CD4-positive, alpha-beta T cell treated with Interleukin-6 for 4 hours (primary cell): ENCODE results near the gene RNF13.
"Not testable (repeated sequence)": the region's sequence is repeated elsewhere in the genome, so short reads cannot be mapped to it uniquely, and the experiment has no call there.

ENCODE experiments used
- DNase-seq: peaks from one replicate; pipeline ENCODE4 v3.0.0-alpha.2; 2020; ENCODE audit warnings: mixed read lengths

The RNF13 gene

DNA sequence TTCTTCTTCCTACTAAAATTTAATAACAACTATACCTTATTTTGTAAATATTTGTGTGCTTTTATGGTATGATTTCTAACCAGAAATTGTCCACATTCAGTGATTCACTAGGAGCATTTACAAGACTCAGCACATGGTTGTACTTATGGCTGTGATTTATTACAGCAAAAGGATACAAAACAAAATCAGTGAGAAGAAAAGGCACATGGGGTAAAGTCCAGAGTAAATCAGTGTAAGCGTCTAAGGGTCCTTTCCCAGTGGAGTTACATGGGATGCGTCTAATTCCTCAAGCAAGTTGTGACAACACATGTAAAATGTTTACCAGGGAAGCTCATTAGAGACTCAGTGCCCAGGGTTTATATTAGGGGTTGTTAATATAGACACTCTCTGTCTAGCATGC is 31.1 kb downstream of the RNF13 start:
- no peak for DNase-seq

DNA sequence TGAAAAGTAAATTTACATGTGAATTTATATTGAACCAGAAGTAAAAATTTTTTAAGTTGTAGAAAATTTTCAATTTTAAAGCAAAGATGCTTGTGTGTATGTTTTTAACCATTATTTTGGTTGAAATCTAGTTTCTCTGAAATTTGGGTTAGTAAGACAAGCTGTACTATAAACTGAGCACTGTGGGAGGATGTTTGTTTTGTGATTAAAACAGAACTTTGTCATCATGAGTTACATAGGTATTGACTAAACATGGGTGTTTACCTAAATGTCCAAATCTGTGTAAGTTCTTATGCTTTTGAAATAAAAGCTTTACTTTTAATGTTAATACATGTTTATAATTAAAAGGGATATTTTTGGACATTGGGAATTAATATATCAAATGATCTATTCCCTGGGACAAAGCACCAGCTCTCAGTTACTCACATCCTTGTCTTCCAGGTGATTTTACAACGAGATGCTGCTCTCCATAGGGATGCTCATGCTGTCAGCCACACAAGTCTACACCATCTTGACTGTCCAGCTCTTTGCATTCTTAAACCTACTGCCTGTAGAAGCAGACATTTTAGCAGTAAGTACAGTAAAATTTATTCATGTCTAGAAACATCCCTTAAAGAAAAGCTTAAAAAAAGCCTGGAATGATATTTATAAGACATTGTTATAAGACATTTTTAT is 32.7 kb downstream of the RNF13 start:
- DNase-seq: no peak

GRCh38 chr3:149848238-149848637 is 35.2 kb downstream of the RNF13 start:
- no peak for DNase-seq

DNA sequence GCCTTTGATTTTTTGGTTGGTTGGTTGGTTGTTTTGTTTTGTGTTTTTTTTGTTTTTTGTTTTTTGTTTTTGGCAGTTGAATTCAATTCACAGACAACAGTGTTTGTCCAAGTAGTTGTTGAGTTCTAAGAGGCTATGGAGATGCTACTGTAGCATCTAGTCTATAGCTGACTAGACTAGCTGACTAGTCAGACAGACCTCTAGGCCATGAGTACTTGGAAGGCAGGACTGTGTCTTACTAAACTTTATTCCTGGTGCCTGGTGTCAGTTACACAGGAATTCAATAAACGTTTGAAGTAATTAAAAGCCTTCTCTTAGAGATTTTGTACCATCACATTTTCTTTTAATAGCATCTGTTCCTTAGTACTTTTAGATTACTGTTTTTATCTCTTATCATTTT is 35.7 kb downstream of the RNF13 start:
- DNase-seq: no peak

DNA sequence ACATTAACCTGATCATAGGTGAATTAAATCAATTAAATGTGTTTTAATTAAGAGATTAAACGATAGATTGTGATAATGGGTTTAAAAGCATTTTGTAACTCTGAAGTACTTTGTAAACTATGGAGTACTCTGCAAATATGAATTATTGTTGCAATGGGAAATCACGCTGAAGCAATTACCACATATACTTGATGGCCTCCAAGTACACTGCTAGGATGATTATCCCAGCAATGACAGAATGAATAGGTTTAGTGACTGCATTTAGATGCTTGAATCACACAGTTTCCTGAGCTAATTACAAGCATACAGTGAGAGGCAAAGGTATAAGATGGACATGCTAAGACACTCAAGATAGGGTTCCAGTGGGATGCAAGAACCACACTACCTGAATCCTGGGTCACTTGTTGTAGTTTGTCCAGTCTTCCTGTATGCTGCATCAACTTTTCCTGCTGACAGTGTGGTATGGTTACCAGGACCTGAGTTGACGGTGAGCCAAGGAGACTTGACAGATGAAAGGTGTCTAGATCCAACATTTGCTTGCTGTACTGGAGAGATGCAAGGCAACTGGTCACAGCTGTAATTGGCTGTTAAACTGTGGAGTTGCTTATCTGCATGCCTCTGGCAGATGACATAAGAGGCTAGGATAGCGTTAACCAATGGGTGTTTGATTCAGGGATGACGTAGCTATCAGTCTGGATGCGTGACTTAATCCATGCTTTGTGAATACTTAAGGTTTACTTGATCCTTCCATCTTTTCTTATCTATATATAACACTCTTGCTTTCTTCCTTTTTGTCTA is 38.0 kb downstream of the RNF13 start:
- DNase-seq: no peak

DNA sequence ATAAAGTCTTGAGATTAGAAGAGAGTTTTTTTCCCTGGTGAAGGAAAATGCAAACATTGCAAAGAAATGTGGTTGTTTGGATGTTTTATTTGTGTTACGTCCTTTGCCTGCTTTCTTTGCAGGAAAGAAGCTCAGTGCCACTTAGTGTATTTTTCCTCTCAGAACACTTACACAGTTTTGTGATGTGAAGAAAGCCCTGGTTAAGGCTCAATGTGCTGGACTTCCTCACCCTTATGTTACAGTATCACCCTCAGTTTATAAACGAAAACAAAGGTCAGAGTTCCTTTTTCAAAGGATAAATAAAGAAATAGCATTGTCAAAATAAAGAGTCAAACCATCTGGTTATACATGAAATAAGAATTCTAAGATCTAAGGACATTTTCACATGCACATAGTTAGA is 45.9 kb downstream of the RNF13 start:
- DNase-seq: no peak

- no peak for DNase-seq
These were observed 47.9 kb downstream of the RNF13 start for GRCh38 chr3:149860881-149861280.

DNA sequence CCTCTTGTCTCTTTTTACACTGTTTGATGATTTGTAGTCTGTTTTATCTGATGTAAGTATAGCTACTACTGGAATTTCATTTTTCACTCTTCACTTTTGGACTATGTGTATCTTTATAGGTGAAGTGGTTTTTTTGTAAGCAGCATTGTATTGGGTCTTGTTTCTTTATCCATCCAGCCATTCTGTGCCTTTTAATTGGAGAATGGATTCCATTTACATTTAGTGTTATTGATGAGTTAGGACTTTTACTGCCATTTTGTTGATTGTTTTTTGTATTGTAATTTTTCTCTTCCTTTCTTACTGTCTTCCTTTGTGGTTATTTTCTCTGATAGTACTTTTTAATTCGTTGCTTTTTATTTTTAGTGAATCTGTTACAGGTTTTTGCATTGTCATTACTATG is 54.5 kb downstream of the RNF13 start:
- DNase-seq: no peak

DNA sequence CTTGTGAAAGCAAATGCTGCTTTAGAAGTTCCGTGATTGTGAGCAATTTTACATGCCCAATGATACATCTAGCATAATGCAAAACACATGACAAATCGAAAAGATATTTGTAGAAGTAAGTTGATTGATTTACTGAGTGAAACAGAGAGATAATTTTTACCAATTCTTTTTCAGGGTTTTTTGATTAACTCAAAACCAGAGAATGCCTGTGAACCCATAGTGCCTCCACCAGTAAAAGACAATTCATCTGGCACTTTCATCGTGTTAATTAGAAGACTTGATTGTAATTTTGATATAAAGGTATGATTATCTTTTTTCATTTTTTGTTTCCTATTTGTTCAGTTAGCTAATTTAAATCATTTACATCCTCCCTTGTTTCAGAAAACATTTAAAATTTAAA is 58.8 kb downstream of the RNF13 start:
- no peak for DNase-seq

DNA sequence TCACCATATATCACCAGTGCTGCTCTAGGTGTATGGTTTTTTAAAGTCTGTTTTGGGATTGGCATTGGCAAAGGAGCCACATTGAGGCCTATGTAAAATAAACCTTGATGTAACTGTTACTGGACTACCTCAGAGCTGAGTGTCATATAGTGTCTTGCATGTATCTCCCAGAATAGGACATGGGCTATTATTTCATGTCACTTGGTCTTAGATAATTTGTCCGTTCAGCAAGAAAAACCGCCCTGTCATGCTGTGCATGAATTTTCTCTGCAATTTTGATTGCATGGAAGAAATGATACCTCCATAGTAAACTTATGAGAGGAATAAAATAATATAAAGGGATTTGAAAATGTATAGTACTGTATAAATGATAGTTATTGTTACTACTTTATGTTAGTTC is 59.6 kb downstream of the RNF13 start:
- DNase-seq: no peak

GRCh38 chr3:149877668-149878067 is 64.7 kb downstream of the RNF13 start:
- DNase-seq: no peak

DNA sequence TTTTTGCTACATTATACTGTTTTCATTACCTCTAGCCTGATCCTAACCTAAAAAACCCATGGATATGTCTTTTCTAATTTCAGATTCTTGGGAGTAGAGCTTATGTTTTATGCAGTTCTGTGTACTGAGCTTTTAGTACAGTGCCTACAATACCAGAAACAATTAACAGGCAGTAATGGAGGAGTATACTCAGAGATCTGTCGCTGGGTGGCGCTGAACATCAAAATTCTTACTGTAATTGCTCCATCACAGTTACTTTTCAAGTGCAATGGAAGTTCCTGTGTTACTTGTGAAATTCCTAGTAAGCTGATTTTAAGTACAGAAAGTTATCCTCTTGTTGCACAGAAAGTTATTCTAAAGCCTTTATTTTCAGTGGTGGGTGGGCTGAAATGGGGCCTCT is 66.9 kb downstream of the RNF13 start:
- peak; percentile 28 for DNase-seq

GRCh38 chr3:149881879-149882278 is 68.9 kb downstream of the RNF13 start:
- DNase-seq: no peak

- DNase-seq: no peak
These were observed 70.1 kb downstream of the RNF13 start for GRCh38 chr3:149883134-149883533.

DNA sequence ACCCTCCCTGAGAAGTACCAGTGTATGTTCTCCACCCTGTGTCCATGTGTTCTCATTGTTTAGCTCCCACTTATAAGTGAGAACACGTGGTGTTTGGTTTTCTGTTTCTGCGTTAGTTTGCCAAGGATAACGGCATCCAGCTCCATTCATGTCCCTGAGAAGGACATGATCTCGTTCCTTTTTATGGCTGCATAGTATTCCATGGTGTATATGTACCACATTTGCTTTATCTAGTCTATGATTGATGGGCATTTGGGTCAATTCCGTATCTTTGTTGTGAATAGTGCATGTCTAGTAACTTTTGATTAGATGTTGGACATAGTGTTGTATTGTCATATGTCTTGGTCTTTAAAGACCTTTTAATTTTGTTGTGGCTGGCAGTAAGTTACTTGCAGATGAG is 70.8 kb downstream of the RNF13 start:
- DNase-seq: not testable (repeated sequence)

DNA sequence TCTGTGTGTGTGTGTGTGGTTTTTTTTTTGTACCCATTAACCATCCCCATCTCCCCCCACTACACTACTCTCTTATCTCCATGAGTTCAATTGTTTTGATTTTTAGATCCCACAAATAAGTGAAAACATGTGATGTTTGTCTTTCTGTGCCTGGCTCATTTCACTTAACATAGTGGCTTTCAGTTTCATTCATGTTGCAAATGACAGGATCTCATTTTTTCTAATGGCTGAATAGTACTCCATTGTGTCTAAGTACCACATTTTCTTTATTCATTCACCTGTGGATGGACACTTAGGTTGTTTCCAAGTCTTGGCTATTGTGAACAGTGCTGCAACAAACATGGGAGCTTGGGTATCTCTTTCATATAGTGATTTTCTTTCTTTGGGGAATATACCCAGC is 71.8 kb downstream of the RNF13 start:
- DNase-seq: not testable (repeated sequence)

GRCh38 chr3:149886957-149887356 is 73.9 kb downstream of the RNF13 start:
- no peak for DNase-seq

DNA sequence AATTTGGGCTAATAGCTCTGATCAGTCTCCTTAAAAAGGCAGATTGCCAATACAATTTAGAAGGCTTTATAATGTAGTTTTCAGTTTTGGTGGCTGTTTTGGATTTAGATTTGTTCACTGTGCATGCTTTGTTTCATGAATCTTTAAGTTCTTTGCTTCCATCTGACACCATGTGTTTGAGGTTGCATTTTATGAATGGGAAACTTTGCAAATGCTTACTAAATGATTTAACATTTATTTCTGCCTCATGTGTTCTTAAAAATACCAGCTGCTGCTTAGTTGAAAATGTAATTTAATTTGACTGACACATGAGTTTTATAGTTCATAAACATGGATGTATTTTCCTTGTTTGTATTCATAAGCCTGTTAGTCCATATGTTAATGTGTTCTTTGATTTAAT is 78.6 kb downstream of the RNF13 start:
- no peak for DNase-seq

- no peak for DNase-seq
These were observed 79.4 kb downstream of the RNF13 start for GRCh38 chr3:149892371-149892770.

- DNase-seq: no peak
These were observed 81.2 kb downstream of the RNF13 start for GRCh38 chr3:149894205-149894604.

- no peak for DNase-seq
These were observed 82.3 kb downstream of the RNF13 start for GRCh38 chr3:149895339-149895738.

- no peak for DNase-seq
These were observed 82.8 kb downstream of the RNF13 start for GRCh38 chr3:149895769-149896168.

GRCh38 chr3:149898771-149899170 is 85.8 kb downstream of the RNF13 start:
- no peak for DNase-seq

- DNase-seq: no peak
These were observed 87.3 kb downstream of the RNF13 start for GRCh38 chr3:149900322-149900721.

DNA sequence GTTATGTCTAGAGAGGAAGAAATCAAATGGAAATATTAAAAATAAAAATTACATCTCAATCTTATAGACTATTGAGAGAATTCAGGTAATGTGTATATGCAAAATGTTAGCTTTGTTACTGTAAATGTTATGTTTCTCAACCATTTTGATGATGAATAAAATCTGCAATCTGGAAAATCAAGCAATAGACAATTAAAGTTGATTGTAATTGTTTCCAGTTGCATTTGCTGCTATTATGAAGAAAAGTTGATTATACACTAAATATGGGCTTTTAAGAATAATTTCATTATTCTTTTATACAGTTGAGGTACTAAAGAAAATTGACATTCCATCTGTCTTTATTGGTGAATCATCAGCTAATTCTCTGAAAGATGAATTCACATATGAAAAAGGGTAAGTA is 88.8 kb downstream of the RNF13 start:
- DNase-seq: no peak
